ENCODE results near the gene LONP1.

DNA sequence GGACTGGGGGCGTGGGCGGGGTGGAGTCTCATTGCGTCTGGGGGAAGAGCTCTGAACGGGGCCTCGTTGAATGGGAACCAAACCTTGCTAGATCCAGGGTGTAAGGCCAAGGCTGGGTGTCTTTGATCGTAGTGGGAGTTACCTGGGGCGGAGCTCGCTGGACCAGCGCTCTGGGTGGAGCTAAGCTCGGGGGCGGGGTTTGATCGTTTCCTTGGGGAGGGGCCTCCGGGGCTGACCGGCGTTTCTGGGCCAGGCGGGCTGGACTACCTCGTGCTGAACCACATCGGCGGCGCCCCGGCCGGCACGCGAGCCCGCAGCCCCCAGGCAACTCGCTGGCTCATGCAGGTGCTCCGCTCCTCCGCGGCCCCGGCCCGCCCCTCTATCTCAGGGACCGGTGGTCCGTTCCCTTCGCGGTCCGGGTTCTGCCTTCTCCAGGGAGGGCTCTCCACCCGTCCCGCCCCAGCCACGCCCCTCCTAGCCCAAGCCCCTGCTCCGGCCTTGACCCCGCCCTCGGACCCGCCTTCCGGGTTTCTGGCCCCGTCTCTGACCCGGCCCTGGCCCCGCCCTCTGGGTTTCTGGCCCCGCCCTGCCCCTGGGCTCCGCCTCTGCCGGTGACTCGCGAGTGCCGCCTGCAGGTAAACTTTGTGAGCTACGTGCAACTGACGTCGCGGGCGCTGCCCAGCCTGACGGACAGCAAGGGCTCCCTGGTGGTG is 33.1 kb downstream of the LONP1 start:
- TF ChIP-seq CTCF (IDR thresholded peaks at IDR 0.05) (peak; percentile 62 to 92 (median 87)), POLR2A (IDR thresholded peaks at IDR 0.05) (peak in 1 of 2 donors; percentile 40)

Measured in Peyer's patch (tissue), 4 donors.